Stomach (tissue), 4 donors: Measurements from ENCODE around the gene BOK.

ENCODE experiments used
- CTCF ChIP-seq, 7 experiments: fragments of 450-650 bp in 4 of 7; fragments of 200-600 bp in 3 of 7; sonication (generic) in 3 of 7; IDR thresholded peaks; one replicate each; pipeline ENCODE4 v1.5.1; 2016 to 2019; ENCODE audit warnings: antibody characterized with exemption in 7 of 7, control low read depth in 2 of 7, mild to moderate bottlenecking in 1 of 7
- EP300 ChIP-seq: sonication (generic); formaldehyde crosslinking; IDR thresholded peaks from one replicate; pipeline ENCODE4 v1.6.1; 2017; ENCODE audit warnings: antibody characterized with exemption
- POLR2A ChIP-seq, 4 donors: fragments of 450-650 bp; IDR thresholded peaks; one replicate each; pipeline ENCODE4 v1.6.1; 2016; ENCODE audit warnings: antibody characterized with exemption in 4 of 4, control low read depth in 2 of 4, mild to moderate bottlenecking in 1 of 4, moderate library complexity in 1 of 4
- POLR2AphosphoS5 ChIP-seq, 3 donors: sonication (generic); formaldehyde crosslinking; IDR thresholded peaks; one replicate each; pipeline ENCODE4 v1.6.1; 2016; ENCODE audit warnings: antibody characterized with exemption in 3 of 3

- TF ChIP-seq CTCF (IDR thresholded peaks at IDR 0.05) (no peak), POLR2AphosphoS5 (IDR thresholded peaks at IDR 0.05) (no peak), POLR2A (IDR thresholded peaks at IDR 0.05) (no peak), EP300 (no peak)
Observed at GRCh38 chr2:241618829-241619228, 60.3 kb downstream of the BOK start.
